ENCODE measurements around the gene GALNTL6. TPM values are rescaled to one million over a fixed set of nuclear protein-coding genes. Genes with fewer than 3 reads are reported as not detected.

Gene GALNTL6
- total and polyA plus RNA-seq, 2 of the 4 experiments (the other 2 are of a cell fraction), result under 0.01 TPM; not detected in 1

- no peaks in the 10 kb centered on the region for H4K20me1 ChIP-seq (ENCODE audit: insufficient read depth, low read length)
- H3K18ac ChIP-seq (ENCODE audit: low read depth, low read length), result no peak overlapping the region
- H2BK20ac ChIP-seq (ENCODE audit: low read depth, low read length), result no peak overlapping the region
- no peaks in the 10 kb centered on the region for H3K36me3 ChIP-seq (ENCODE audit: control insufficient read depth, insufficient read depth, low read length)
- H4K8ac ChIP-seq (ENCODE audit: low read depth in 2 of 2, low read length in 2 of 2), result no peak overlapping the region
- DNase-seq, result no peak
- TF ChIP-seq MAZ (IDR thresholded peaks at IDR 0.05; ENCODE audit: borderline replicate concordance, low read depth, low read length) (no peak), RAD21 (IDR thresholded peaks at IDR 0.05; ENCODE audit: low read length) (no peak), POLR2A (IDR thresholded peaks at IDR 0.05; ENCODE audit: low read depth, low read length) (no peak), CHD1 (IDR thresholded peaks at IDR 0.05; ENCODE audit: low read depth, low read length) (no peak), CEBPB (IDR thresholded peaks at IDR 0.05; ENCODE audit: low read depth, low read length) (no peak), MXI1 (IDR thresholded peaks at IDR 0.05; ENCODE audit: borderline replicate concordance, low read depth, low read length) (no peak), BHLHE40 (IDR thresholded peaks at IDR 0.05; ENCODE audit: low read depth, low read length) (no peak), ELK1 (IDR thresholded peaks at IDR 0.05; ENCODE audit: borderline replicate concordance, low read depth, low read length) (no peak), SMC3 (IDR thresholded peaks at IDR 0.05; ENCODE audit: low read depth, low read length) (no peak), RFX5 (IDR thresholded peaks at IDR 0.05; ENCODE audit: low read depth, low read length) (no peak), USF2 (IDR thresholded peaks at IDR 0.05; ENCODE audit: low read depth, low read length) (no peak), FOS (IDR thresholded peaks at IDR 0.05; ENCODE audit: low read depth, low read length) (no peak)
- no peak overlapping the region for H3K56ac ChIP-seq (ENCODE audit: extremely low read depth, insufficient read depth, low read length)
- BruUV-seq (replicated peaks), result no TSS peak
- no peak overlapping the region for H4K5ac ChIP-seq (ENCODE audit: low read depth, low read length)
- no peak overlapping the region for H2BK15ac ChIP-seq (ENCODE audit: low read depth, low read length)
- H3K4ac ChIP-seq (ENCODE audit: low read depth, low read length), result no peak overlapping the region
- H3K4me2 ChIP-seq (ENCODE audit: low read depth, low read length), result no peak overlapping the region
- H2AK9ac ChIP-seq (replicated peaks; ENCODE audit: low read depth, low read length, poor library complexity), result no peak overlapping the region
- H3K79me1 ChIP-seq (ENCODE audit: low read depth in 1 of 2, low read length in 2 of 2), result no peaks in the 10 kb centered on the region
- no peaks in the 10 kb centered on the region for H3K4me1 ChIP-seq (ENCODE audit: control insufficient read depth, insufficient read depth, low read length)
- H3K9me3 ChIP-seq (ENCODE audit: control insufficient read depth, insufficient read depth, low read length), result no peaks in the 10 kb centered on the region
- no peak overlapping the region for H3K4me3 ChIP-seq (ENCODE audit: insufficient read depth, low read depth, low read length)
- no CpG with 5 or more reads among the region's 6 CpGs for WGBS, 2 experiments (ENCODE audit: extremely low coverage in 2 of 2, insufficient read length in 1 of 2)
- H3K14ac ChIP-seq (replicated peaks; ENCODE audit: low read depth, low read length), result no peak overlapping the region
- dilution Hi-C loops (cut with HindIII; ENCODE audit: low sequenced_read_pairs, unreplicated experiment), result no loop called here
- no peaks in the 10 kb centered on the region for H3K9me1 ChIP-seq (ENCODE audit: insufficient read depth, low read length)
- H4K91ac ChIP-seq (ENCODE audit: insufficient read depth, low read depth, low read length), result no peak overlapping the region
- ChIA-PET CTCF (no interaction called here), POLR2A (ENCODE audit: unreplicated experiment) (no interaction called here)
- no peak overlapping the region for H2BK5ac ChIP-seq (ENCODE audit: low read depth, low read length, poor library complexity, severe bottlenecking)
- H3K27ac ChIP-seq (ENCODE audit: insufficient read depth, low read length), result no peak overlapping the region
- H3K23ac ChIP-seq (ENCODE audit: low read depth, low read length), result no peak overlapping the region
- ATAC-seq (ENCODE audit: low read depth), result no peak
- H3K9ac ChIP-seq (ENCODE audit: low read depth, low read length), result no peak overlapping the region
- no peak overlapping the region for H2AK5ac ChIP-seq (ENCODE audit: low read depth, low read length)
- in situ Hi-C loops (cut with MboI; ENCODE audit: low sequenced_read_pairs), result no loop called here
- intact Hi-C loops (cut with micrococcal nuclease), result no loop called here
- no peak overlapping the region for H2BK120ac ChIP-seq (ENCODE audit: low read depth, low read length)
- H3K27me3 ChIP-seq (ENCODE audit: control insufficient read depth, insufficient read depth, low read length), result no peaks in the 10 kb centered on the region
- H2AFZ ChIP-seq (replicated peaks; ENCODE audit: low read length, poor library complexity), result no peak overlapping the region
Observed at GRCh38 chr4:172881645-172882044, 1068.4 kb downstream of the GALNTL6 start.
